A549 (cell line): Measurements from ENCODE around the gene PRAME. TPM values are rescaled to one million over a fixed set of nuclear protein-coding genes. Genes with fewer than 3 reads are reported as not detected.

Experiments used
- ATAC-seq, 2 experiments: fragments of 200-7000 bp in 1 of 2; fragments of >200 bp in 1 of 2; cut with Nextera tagmentation in 1 of 2; cut with Tn5 transposase in 1 of 2; 3 replicates each; pipeline versions ENCODE4 v1.8.0 to v1.9.1; 2018 to 2020; ENCODE audit warnings: mild to moderate bottlenecking in 1 of 2, moderate library complexity in 1 of 2
- CTCF ChIA-PET: fragments of 300-600 bp; sonication (Branson Sonifier 250); formaldehyde crosslinking; extraction: SDS; loops from one replicate; lab custom pipeline; 2021; ENCODE audit warnings: antibody characterized with exemption, inconsistent platforms; lab: Yijun Ruan, JAX
- POLR2A ChIA-PET: fragments of 350-600 bp; formaldehyde crosslinking; extraction: SDS; loops from one replicate; lab custom pipeline; 2021; ENCODE audit warnings: antibody characterized with exemption, inconsistent platforms; lab: Yijun Ruan, JAX
- DNase-seq, 2 experiments: peaks; one replicate each; pipeline versions ENCODE4 v3.0.0 to v3.0.0-alpha.2; 2011 to 2016; ENCODE audit warnings: low read depth in 1 of 2, low spot score in 1 of 2
- FAIRE-seq: peaks from 2 replicates; lab custom pipeline; 2011; peaks lifted over from hg19 to GRCh38; lab: Jason Lieb, UNC
- H3K27ac ChIP-seq, 2 experiments: fragments of >200 bp; sonication (Bioruptor Twin); formaldehyde crosslinking; 3 replicates each; pipeline ENCODE4 v1.5.1; 2016 to 2017
- H3K4me1 ChIP-seq: fragments of >200 bp; sonication (Bioruptor Twin); formaldehyde crosslinking; 3 replicates; pipeline ENCODE4 v1.6.1; 2016
- H3K4me2 ChIP-seq: fragments of >200 bp; sonication (Bioruptor Twin); formaldehyde crosslinking; 3 replicates; pipeline ENCODE4 v1.6.1; 2016
- H3K4me3 ChIP-seq: fragments of >200 bp; sonication (Bioruptor Twin); formaldehyde crosslinking; 3 replicates; pipeline ENCODE4 v1.5.1; 2016
- H3K9me3 ChIP-seq: fragments of >200 bp; sonication (Bioruptor Twin); formaldehyde crosslinking; 3 replicates; pipeline ENCODE4 v1.6.1; 2016
- BHLHE40 ChIP-seq: IDR thresholded peaks from 2 replicates; pipeline ENCODE4 v1.6.1; 2012; ENCODE audit warnings: low read depth, low read length, inconsistent platforms
- CHD2 ChIP-seq: fragments of 150-350 bp; IDR thresholded peaks from 2 replicates; pipeline ENCODE4 v1.6.1; 2014; ENCODE audit warnings: low read length; ENCODE audit not compliant: partially characterized antibody
- CHD4 ChIP-seq: fragments of 200-600 bp; sonication (generic); IDR thresholded peaks from 2 replicates; pipeline ENCODE4 v1.6.1; 2016; ENCODE audit warnings: antibody characterized with exemption, mild to moderate bottlenecking, borderline replicate concordance
- EHMT2 ChIP-seq: fragments of 200-600 bp; sonication (generic); IDR thresholded peaks from 2 replicates; pipeline ENCODE4 v1.6.1; 2016; ENCODE audit warnings: antibody characterized with exemption, low read depth, mild to moderate bottlenecking, moderate library complexity
- EP300 ChIP-seq, 2 experiments: fragments of >200 bp; sonication (Bioruptor Twin); formaldehyde crosslinking; IDR thresholded peaks; 2 replicates in 1 of 2; 3 replicates in 1 of 2; pipeline ENCODE4 v1.6.1; 2016 to 2017
- ESRRA ChIP-seq: fragments of 150-350 bp; IDR thresholded peaks from 2 replicates; pipeline ENCODE4 v1.6.1; 2014; ENCODE audit warnings: mild to moderate bottlenecking, low read length, borderline replicate concordance
- FOSL2 ChIP-seq, 2 experiments: fragments of 450-650 bp in 1 of 2; fragments of >200 bp in 1 of 2; sonication (Bioruptor Twin) in 1 of 2; formaldehyde crosslinking; IDR thresholded peaks; 2 replicates each; pipeline versions ENCODE4 v1.5.0 to v1.6.1; 2016 to 2020; ENCODE audit warnings: mild to moderate bottlenecking in 1 of 2, moderate library complexity in 1 of 2
- FOXS1 ChIP-seq: fragments of 250-450 bp; sonication (Bioruptor Pico); IDR thresholded peaks from 2 replicates; pipeline ENCODE4 v1.5.0; 2020; ENCODE audit warnings: mild to moderate bottlenecking, moderate library complexity
- HDAC2 ChIP-seq: fragments of 200-600 bp; sonication (generic); IDR thresholded peaks from 2 replicates; pipeline ENCODE4 v1.6.1; 2016
- HMGXB4 ChIP-seq: fragments of 250-450 bp; sonication (Bioruptor Pico); IDR thresholded peaks from 2 replicates; pipeline ENCODE4 v1.5.0; 2021; ENCODE audit warnings: mild to moderate bottlenecking, moderate library complexity, borderline replicate concordance
- HOXB5 ChIP-seq: fragments of 250-450 bp; sonication (Bioruptor Pico); IDR thresholded peaks from 2 replicates; pipeline ENCODE4 v1.5.0; 2020; ENCODE audit warnings: mild to moderate bottlenecking, moderate library complexity
- JUN ChIP-seq, 2 experiments: fragments of >200 bp; sonication (Bioruptor Twin); formaldehyde crosslinking; IDR thresholded peaks; 2 replicates in 1 of 2; 3 replicates in 1 of 2; pipeline ENCODE4 v1.6.1; 2016 to 2017
- KDM1A ChIP-seq: fragments of 200-600 bp; sonication (generic); IDR thresholded peaks from 2 replicates; pipeline ENCODE4 v1.6.1; 2016; ENCODE audit warnings: low read depth, mild to moderate bottlenecking
- MAZ ChIP-seq: fragments of 150-350 bp; IDR thresholded peaks from 2 replicates; pipeline ENCODE4 v1.6.1; 2014; ENCODE audit warnings: antibody characterized with exemption, low read depth, low read length, borderline replicate concordance
- MYC ChIP-seq: IDR thresholded peaks from 2 replicates; pipeline ENCODE4 v1.6.1; 2012; ENCODE audit warnings: mild to moderate bottlenecking, inconsistent platforms, low read length, improper control_type of control experiment, borderline replicate concordance
- NPAS2 ChIP-seq: fragments of 250-450 bp; sonication (Bioruptor Pico); IDR thresholded peaks from 2 replicates; pipeline ENCODE4 v1.8.0; 2022; ENCODE audit warnings: mild to moderate bottlenecking, moderate library complexity, borderline replicate concordance
- NR3C1 ChIP-seq: fragments of >200 bp; sonication (Bioruptor Twin); formaldehyde crosslinking; IDR thresholded peaks from 3 replicates; pipeline ENCODE4 v1.6.1; 2017
- POLR2AphosphoS2 ChIP-seq: conservative IDR thresholded peaks from 2 replicates; pipeline ENCODE4 v1.6.1; 2012; ENCODE audit warnings: low read length, improper control_type of control experiment, inconsistent platforms
- RARB ChIP-seq: fragments of 250-450 bp; sonication (Bioruptor Pico); IDR thresholded peaks from 2 replicates; pipeline ENCODE4 v1.8.0; 2021; ENCODE audit warnings: mild to moderate bottlenecking, moderate library complexity
- RFX5 ChIP-seq: fragments of 450-650 bp; IDR thresholded peaks from 2 replicates; pipeline ENCODE4 v1.7.1; 2014; ENCODE audit warnings: antibody characterized with exemption, mild to moderate bottlenecking, moderate library complexity
- RNF2 ChIP-seq: fragments of 200-600 bp; sonication (generic); IDR thresholded peaks from 2 replicates; pipeline ENCODE4 v1.6.1; 2016; ENCODE audit warnings: low read depth, mild to moderate bottlenecking, antibody characterized with exemption, moderate library complexity, borderline replicate concordance
- SMC3 ChIP-seq: fragments of >200 bp; sonication (Bioruptor Twin); formaldehyde crosslinking; IDR thresholded peaks from 3 replicates; pipeline ENCODE4 v1.6.1; 2018; ENCODE audit warnings: inconsistent platforms
- WGBS: methylation state at CpG from one replicate; pipeline ENCODE4 v1.1.6; 2017; ENCODE audit errors: missing lambda C conversion rate; 5-methylcytosine and 5-hydroxymethylcytosine counted together
- polyA plus RNA-seq, 4 experiments: library from polyadenylated mRNA; depleted of rRNA in 3 of 4; stranded (reverse); fragments of >200 nt; fragmentation: RNase III in 1 of 4; extraction: RNeasy Plus Mini Kit Qiagen cat#74134 plus additional on column Dnase treatment in 1 of 4; gene quantifications; 2 replicates in 3 of 4; 3 replicates in 1 of 4; pipeline ENCODE4 v1.2.3, GENCODE V29; 2011 to 2017
- TF ChIP-seq, protein P1 (sequence below): IDR thresholded peaks from 2 replicates; pipeline ENCODE4 v1.6.1; 2012
- TF ChIP-seq, protein P2 (sequence below): fragments of 150-350 bp; IDR thresholded peaks from 2 replicates; pipeline ENCODE4 v1.6.1; 2014; ENCODE audit warnings: low read depth, mild to moderate bottlenecking, low read length
- TF ChIP-seq, protein P3 (sequence below): fragments of >200 bp; sonication (Bioruptor Twin); formaldehyde crosslinking; IDR thresholded peaks from 3 replicates; pipeline ENCODE4 v1.5.1; 2016
- TF ChIP-seq, protein P4 (sequence below): fragments of 250-450 bp; sonication (Bioruptor Pico); IDR thresholded peaks from 2 replicates; pipeline ENCODE4 v1.5.0; 2020; ENCODE audit warnings: low read depth, mild to moderate bottlenecking, moderate library complexity

The PRAME gene
- polyA plus RNA-seq, 2 of the 4 experiments (the other 2 are of a cell fraction) = 130 to 173 TPM

DNA sequence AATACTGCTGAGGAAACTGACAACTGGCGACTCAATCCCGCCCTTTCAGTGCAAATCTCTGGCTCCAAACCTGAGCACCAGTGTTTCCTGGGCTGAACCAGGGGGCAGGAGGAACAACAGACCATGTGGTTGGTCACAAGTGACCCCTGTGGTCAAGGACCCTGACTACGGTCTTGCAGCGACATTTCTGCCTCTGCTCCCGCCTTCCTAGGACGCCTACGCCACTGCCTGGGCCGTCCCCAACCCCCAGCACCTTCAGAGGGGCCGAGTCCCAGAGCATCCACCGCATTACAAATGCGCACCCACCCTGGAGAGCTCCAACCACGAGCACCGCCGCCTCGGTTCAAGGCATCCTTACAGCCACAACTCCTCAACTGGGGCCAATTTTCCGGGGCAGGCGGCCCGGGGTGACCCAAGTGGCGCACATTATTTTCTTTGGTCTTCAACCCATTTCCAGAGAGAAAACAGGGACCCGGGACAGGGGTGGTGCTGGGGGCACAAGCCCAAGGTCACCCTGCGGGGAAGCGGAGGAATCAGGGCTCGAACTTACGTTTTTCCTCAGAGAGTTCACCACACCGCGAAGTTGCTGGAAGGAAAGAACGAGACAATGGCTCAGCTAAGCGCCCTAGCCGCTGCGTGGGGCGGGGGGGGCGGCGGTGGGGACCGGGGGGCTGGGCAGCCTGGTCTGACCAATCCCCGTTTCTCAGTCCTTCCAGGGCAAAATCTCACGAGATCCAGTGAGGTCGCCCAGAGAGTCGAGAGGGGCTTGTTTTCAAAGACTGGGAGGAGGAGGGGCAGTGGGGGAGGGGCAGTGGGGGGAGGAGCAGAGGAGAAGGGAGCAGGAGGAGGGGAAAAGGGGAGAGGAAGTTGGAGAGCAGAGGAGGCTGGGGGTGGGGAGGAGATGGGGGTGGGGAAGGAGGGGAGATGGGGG, 1.8 kb downstream of the PRAME start:
- FAIRE-seq = no peak
- CTCF ChIA-PET = interaction anchor here (0.6 kb wide), 1 partner anchor 477 kb away, joined by 3 read pairs; no protein-coding TSS in a partner anchor
- Histone ChIP-seq H3K9me3 (no peaks in the 10 kb centered on the region), H3K4me2 (peak overlapping the region; percentile 73), H3K4me3 (peak overlapping the region; percentile 90), H3K4me1 (peaks cover 45% of the 10 kb centered on the region; the same call in 2 of the 3 replicates), H3K27ac (peak overlapping the region; percentile 96 to 99)
- TF ChIP-seq MYC = no peak
- TF ChIP-seq CHD2 = peak; percentile 78
- TF ChIP-seq HOXB5 (CRISPR knock-in tag) = no peak
- DNase-seq = peak; percentile 58 to 81
- peak; percentile 22 to 49; a peak in 2 of 6 replicates for ATAC-seq
- WGBS = 43% methylated on average over 6 of the region's 38 CpGs
- POLR2A ChIA-PET = interaction anchor here (1.3 to 1.6 kb wide), 2 partner anchors 37 to 49 kb away, joined by 3 to 4 read pairs; partner anchors contain the start of genes ZNF280A and ZNF280B

DNA sequence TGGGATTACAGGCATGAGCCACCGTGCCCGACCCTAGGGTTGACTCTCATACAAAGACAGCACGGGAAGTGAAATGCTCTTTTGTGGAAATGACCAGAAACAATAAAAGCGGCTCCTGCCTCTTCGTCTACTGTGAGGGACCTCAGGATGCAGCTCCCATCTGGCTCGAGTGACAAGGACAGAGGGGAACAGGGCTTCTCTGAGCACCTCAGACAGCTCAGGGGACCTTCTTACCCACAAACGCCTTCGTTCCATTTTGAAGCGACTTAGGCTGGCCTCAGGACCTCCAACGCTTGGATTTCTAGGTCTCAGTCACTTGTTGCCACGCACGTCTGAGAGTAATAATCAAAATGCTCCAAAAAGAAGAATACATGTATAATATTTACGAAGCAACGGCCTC, 2.5 kb downstream of the PRAME start:
- WGBS = 90% methylated on average over 14 of the region's 14 CpGs
- TF ChIP-seq JUN (IDR thresholded peaks at IDR 0.05) (no peak), RFX5 (no peak), RNF2 (no peak), BHLHE40 (no peak), EHMT2 (no peak), SMC3 (no peak), RARB (no peak), NR3C1 (no peak)
- TF ChIP-seq, protein P1, sequence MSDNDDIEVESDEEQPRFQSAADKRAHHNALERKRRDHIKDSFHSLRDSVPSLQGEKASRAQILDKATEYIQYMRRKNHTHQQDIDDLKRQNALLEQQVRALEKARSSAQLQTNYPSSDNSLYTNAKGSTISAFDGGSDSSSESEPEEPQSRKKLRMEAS = no peak
- TF ChIP-seq, all 56 proteins: peak for 0
- ChIA-PET CTCF (interaction anchor here (0.6 to 0.7 kb wide), 3 partner anchors 12 to 478 kb away, joined by 3 to 4 read pairs (median 3); no protein-coding TSS in a partner anchor), POLR2A (interaction anchor here (1.3 to 1.6 kb wide), 2 partner anchors 36 to 48 kb away, joined by 3 to 4 read pairs; partner anchors contain the start of genes ZNF280A and ZNF280B)
- ATAC-seq (no peak), DNase-seq (no peak), FAIRE-seq (no peak)
- peak overlapping the region; percentile 96 to 99 for H3K27ac ChIP-seq
- H3K9me3 ChIP-seq = no peaks in the 10 kb centered on the region
- H3K4me2 ChIP-seq = peak overlapping the region; percentile 73
- peaks cover 45% of the 10 kb centered on the region; the same call in 2 of the 3 replicates for H3K4me1 ChIP-seq
- peak overlapping the region; percentile 90 for H3K4me3 ChIP-seq

GRCh38 chr22:22555596-22555995, 3.5 kb downstream of the PRAME start:
- Histone ChIP-seq H3K4me1 (peaks cover 45% of the 10 kb centered on the region; the same call in 2 of the 3 replicates), H3K9me3 (no peaks in the 10 kb centered on the region), H3K27ac (no peak overlapping the region), H3K4me2 (peak overlapping the region; percentile 73; the same call in 2 of the 3 replicates), H3K4me3 (no peak overlapping the region)
- ChIA-PET POLR2A (no interaction called here), CTCF (interaction anchor here (0.7 kb wide), 4 partner anchors 11 to 91 kb away, joined by 3 to 4 read pairs (median 3); no protein-coding TSS in a partner anchor)
- 94% methylated on average over 6 of the region's 9 CpGs for WGBS
- ATAC-seq (no peak), FAIRE-seq (no peak), DNase-seq (no peak)
- TF ChIP-seq NPAS2 = no peak
- no peak for TF ChIP-seq CHD4
- TF ChIP-seq RARB = no peak
- no peak for TF ChIP-seq EP300 (IDR thresholded peaks at IDR 0.05)
- no peak for TF ChIP-seq HMGXB4 (CRISPR knock-in tag)
- TF ChIP-seq HDAC2 = no peak
- TF ChIP-seq MAZ = no peak
- TF ChIP-seq, protein P2, sequence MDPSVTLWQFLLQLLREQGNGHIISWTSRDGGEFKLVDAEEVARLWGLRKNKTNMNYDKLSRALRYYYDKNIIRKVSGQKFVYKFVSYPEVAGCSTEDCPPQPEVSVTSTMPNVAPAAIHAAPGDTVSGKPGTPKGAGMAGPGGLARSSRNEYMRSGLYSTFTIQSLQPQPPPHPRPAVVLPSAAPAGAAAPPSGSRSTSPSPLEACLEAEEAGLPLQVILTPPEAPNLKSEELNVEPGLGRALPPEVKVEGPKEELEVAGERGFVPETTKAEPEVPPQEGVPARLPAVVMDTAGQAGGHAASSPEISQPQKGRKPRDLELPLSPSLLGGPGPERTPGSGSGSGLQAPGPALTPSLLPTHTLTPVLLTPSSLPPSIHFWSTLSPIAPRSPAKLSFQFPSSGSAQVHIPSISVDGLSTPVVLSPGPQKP = no peak
- TF ChIP-seq NR3C1 = no peak
- no peak for TF ChIP-seq KDM1A
- TF ChIP-seq POLR2AphosphoS2 = no peak
- TF ChIP-seq FOXS1 (CRISPR knock-in tag) = no peak
- TF ChIP-seq SMC3 = no peak
- TF ChIP-seq, protein P3, sequence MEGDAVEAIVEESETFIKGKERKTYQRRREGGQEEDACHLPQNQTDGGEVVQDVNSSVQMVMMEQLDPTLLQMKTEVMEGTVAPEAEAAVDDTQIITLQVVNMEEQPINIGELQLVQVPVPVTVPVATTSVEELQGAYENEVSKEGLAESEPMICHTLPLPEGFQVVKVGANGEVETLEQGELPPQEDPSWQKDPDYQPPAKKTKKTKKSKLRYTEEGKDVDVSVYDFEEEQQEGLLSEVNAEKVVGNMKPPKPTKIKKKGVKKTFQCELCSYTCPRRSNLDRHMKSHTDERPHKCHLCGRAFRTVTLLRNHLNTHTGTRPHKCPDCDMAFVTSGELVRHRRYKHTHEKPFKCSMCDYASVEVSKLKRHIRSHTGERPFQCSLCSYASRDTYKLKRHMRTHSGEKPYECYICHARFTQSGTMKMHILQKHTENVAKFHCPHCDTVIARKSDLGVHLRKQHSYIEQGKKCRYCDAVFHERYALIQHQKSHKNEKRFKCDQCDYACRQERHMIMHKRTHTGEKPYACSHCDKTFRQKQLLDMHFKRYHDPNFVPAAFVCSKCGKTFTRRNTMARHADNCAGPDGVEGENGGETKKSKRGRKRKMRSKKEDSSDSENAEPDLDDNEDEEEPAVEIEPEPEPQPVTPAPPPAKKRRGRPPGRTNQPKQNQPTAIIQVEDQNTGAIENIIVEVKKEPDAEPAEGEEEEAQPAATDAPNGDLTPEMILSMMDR = no peak
- TF ChIP-seq, protein P4, sequence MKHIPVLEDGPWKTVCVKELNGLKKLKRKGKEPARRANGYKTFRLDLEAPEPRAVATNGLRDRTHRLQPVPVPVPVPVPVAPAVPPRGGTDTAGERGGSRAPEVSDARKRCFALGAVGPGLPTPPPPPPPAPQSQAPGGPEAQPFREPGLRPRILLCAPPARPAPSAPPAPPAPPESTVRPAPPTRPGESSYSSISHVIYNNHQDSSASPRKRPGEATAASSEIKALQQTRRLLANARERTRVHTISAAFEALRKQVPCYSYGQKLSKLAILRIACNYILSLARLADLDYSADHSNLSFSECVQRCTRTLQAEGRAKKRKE (CRISPR knock-in tag) = no peak
- TF ChIP-seq ESRRA = no peak
- no peak for TF ChIP-seq FOSL2 (IDR thresholded peaks at IDR 0.05)
- no peak for TF ChIP-seq FOSL2 (CRISPR knock-in tag; IDR thresholded peaks at IDR 0.05)
